HG03039 (cell line): ENCODE results near the gene C16orf86.

Source experiments
- ATAC-seq: cut with Tn5 transposase; IDR thresholded peaks from one replicate; pipeline ENCODE4 v1.9.1; 2021; ENCODE audit warnings: mild to moderate bottlenecking, moderate library complexity; ENCODE audit not compliant: unreplicated experiment

The C16orf86 gene

GRCh38 chr16:67666032-67666551, 522 bp upstream of the C16orf86 start:
- ATAC-seq = no peak

GRCh38 chr16:67667453-67667816, 821 bp downstream of the C16orf86 start:
- no peak for ATAC-seq

- peak; percentile 43 for ATAC-seq
These were observed 1.3 kb downstream of the C16orf86 start for GRCh38 chr16:67667817-67668494.

- no peak for ATAC-seq
These were observed 2.0 kb downstream of the C16orf86 start for GRCh38 chr16:67668495-67669157.

- no peak for ATAC-seq
These were observed 3.0 kb downstream of the C16orf86 start for GRCh38 chr16:67669499-67670101.

- no peak for ATAC-seq
These were observed 5.7 kb downstream of the C16orf86 start for GRCh38 chr16:67672306-67672705.

GRCh38 chr16:67672739-67673662, 6.4 kb downstream of the C16orf86 start:
- no peak for ATAC-seq

- no peak for ATAC-seq
These were observed 7.3 kb downstream of the C16orf86 start for GRCh38 chr16:67673712-67674580.

GRCh38 chr16:67674851-67675578, 8.4 kb downstream of the C16orf86 start:
- no peak for ATAC-seq

GRCh38 chr16:67675579-67675935, 8.9 kb downstream of the C16orf86 start:
- no peak for ATAC-seq

- no peak for ATAC-seq
These were observed 9.4 kb downstream of the C16orf86 start for GRCh38 chr16:67675999-67676398.

GRCh38 chr16:67676516-67676915, 9.9 kb downstream of the C16orf86 start:
- no peak for ATAC-seq

GRCh38 chr16:67676939-67677338, 10.3 kb downstream of the C16orf86 start:
- no peak for ATAC-seq

GRCh38 chr16:67677712-67678111, 11.1 kb downstream of the C16orf86 start:
- no peak for ATAC-seq

GRCh38 chr16:67678354-67679023, 11.9 kb downstream of the C16orf86 start:
- no peak for ATAC-seq

GRCh38 chr16:67679935-67680897, 13.6 kb downstream of the C16orf86 start:
- no peak for ATAC-seq

- ATAC-seq = no peak
These were observed 17.2 kb downstream of the C16orf86 start for GRCh38 chr16:67683767-67684166.
